NCI-H2196 treated with DMSO at 0.1 percent for 48 hours (cell line): Measurements from ENCODE around the gene BEND7.
"Not testable (repeated sequence)": the region's sequence is repeated elsewhere in the genome, so short reads cannot be mapped to it uniquely, and the experiment has no call there.

Experiments used
- DNase-seq: peaks from one replicate; lab custom pipeline; 2025; ENCODE audit not compliant: unreplicated experiment; lab: John Stamatoyannopoulos, UW

Gene BEND7

DNA sequence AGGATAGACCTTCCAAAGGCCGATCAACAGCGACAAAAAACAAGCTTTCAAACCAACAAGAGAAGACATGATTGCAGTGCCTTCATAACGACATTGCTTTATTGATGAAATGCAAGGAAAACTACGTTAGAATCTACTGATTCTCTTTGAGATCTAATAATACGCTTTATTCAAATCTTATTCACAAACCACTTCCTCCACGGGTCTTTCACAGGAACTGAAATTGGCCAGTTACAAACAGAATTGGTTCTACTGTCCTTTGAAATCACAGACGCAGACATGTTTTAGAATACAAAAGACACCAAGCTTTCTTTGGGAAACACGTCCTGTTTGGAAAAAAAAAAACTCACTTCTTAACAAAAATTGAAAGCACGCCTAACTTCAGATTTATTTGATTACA, 106.0 kb downstream of the BEND7 start:
- no peak for DNase-seq

DNA sequence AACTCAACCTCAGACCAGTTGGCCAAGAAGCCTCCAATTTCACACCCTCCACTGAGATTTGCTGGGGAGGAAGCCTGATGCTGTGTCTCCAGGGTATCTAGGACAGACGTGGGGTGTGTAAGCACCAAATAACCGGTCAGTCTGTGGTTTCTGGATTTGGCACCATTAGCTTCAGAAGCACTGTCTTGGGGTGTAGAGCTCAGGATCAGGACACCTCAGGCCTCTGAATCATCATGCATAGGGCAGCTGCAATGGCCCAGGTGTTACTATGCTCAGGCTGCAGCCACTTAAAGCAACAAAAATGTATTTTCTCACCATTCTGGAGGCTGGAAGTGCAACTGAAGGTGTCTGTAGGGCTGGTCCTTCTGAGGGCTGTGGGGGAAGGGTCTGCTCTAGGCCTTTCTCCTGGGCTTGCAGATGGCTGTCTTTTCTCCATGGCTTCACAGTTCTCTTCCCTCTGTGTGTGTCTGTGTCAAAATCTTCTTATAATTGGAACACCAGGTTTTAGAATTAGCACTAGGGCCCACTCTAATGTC, 107.4 kb downstream of the BEND7 start:
- no peak for DNase-seq

DNA sequence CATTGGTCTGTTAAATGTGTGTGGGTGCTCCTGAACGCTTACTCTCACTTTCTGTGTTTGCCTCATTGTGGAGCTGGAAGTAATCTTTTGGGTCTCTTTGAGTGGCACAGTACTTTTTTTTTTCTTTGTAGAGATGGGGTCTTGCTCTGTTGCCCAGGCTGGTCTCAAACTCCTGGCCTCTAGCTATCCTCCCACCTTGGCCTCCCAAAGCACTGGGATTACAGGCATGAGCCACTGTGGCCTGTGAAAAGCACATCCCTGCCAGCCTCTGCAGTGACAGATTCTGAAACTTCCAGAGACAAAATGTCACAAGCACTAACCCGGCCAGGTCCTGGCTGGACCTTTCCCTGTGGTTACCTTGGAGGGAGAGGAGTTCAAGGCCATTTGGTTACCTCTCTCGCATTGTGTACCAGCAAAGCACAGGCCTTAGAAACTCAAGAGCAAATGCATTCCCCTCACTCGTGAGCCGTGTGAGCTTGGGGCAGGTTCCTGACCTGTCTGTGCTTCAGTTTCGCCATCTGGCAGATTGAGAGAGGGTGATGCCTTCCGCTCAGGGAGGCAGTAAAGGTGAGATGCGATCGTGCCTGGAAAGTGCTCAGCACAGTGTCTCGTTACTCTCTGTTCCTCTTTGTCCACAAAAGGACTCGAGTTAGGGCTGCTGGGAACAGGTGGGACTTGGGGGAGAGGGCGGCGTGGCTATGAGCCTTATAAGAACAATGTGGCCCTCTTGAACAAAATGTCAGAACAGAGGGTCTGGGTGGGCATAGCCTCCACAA, 108.1 kb downstream of the BEND7 start:
- no peak for DNase-seq

DNA sequence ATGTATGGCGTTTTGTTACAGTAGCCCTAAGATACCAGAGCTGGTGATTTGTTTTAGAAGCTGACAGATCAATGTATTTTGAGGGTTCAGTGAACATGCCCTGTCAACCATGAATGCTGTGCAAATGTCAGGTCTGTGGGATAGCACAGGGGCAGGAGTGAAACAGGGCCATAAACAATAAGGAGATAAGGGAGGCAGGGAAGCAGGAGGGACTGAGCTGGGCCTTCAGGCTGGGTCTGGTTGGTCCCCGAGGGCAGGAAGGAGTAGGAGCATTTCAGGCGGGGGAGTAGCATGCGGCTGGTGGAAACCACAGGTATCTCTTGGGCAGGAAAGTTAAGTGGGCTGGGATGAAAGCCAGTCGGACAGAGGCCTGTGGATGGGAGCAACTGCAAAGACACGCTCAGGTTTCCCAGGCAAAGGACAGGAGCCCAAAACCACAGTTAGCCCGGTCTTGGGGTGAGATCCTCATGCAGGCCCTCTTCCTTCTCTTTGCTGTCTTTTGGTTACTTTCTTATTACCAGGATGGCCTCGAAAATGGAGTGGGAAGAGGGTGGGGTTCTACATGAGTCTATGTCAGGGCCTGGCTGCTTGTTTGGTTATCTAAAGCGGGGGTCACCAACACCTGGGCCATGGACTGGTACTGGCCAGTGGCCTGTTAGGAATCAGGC, 111.2 kb downstream of the BEND7 start:
- no peak for DNase-seq

DNA sequence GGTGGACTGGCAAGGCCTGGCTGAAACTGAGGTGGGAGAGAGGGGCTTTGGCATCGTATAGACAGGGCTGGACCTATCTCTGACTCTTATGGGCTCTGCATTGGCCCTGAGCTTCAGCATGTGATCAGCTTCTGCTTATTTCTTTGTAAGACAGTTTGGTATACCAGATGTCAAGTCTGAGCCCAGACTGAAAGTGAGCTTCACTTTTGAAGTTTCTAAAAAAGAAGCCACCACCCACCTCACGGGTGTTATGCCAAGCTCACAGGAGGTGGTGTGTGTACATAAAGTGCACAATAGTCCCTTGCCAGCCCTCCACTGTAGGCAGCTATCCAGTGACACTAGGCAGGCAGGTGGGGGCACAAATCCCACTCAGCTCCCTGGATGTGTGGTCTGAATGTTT, 112.1 kb downstream of the BEND7 start:
- DNase-seq = no peak

DNA sequence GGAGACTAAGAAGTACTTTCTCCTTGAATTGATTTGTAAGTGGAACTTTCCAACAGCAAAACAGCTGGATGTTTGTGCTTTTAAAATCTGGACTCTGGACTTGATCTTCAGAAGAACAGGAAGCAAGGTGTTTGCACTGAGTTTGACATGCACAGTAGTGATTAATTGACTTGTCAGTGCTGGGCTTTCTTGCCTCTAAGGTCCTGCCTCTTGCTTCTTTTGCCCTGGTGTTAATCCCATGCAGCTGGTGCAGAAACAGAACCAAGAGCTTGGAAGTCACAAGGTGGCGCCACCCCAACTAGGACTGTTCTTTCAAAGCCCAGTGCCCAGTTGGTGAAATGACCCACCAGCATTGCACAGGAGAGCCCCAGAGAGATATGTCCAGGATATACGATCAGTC, 114.0 kb downstream of the BEND7 start:
- DNase-seq = no peak

DNA sequence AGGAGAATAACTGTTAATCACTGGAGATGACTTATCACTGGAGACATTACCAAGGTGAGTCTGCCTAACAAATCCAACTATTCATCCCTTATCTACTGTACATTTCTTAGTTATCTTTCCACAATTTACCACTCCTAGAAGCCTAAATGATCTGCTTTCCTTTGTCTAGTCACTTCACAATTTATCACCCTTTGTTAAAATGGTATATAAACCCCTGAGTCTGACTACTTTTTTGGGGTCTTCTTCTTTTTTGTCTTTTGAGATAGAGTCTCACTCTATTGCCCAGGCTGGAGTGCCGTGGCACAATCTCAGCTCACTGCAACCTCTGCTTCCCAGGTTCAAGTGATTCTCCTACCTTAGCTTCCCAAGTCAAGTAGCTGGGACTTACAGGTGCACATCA, 114.7 kb downstream of the BEND7 start:
- no peak for DNase-seq

DNA sequence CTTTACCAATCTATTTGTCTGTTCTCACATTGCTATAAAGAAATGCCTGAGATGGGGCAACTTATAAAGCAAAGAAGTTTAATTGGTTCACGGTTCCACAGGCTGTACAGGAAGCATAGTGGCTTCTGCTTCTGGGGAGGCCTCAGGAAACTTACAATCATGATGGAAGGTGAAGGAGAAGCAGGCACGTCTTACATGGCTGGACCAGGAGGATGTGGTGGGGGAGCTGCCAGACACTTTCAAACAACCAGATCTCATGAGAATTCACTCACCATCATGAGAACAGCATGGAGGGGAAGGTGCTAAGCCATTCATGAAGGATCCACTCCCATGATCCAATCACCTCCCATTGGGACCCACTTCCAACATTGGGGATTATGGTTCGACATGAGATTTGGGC, 115.9 kb downstream of the BEND7 start:
- DNase-seq = no peak

DNA sequence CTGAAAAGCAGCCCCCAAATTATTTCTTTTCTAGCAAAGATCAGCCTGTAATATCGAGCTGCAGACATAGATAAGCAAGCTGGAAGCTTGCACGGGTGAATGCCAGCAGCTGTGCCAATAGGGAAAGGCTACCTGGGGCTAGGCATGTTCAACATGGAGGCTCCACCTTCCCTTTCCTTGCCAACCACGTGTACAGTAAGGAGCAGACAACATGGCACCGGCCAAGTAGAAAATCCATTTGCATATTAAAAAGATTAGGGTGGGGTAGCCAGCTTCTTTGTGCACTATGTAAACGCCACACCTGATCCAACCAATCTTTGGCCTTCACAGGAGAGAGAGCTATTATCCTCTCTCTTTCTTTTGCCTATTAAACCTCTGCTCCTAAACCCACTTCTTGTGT, 124.0 kb downstream of the BEND7 start:
- DNase-seq = no peak

DNA sequence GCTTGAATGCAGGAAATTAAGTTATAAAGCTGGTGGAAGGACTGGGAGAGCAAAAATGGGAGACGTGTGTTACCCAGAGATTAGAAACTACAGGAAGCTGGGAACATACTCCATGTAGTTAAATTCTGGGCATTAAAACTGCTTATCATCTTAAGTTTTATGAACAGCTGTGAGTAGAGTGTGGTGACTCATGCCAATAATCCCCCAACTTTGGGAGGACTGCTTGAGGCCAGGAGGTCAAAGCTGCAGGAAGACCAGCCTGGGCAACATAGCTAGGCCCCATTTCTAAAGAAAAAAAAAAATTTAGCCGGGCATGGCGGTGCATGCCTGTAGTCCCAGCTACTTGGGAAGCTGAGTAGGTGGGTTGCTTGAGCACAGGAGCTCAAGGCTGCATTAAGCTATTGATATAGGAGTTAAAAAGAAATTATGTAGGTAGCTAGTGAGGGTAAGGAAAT, 124.5 kb downstream of the BEND7 start:
- no peak for DNase-seq

DNA sequence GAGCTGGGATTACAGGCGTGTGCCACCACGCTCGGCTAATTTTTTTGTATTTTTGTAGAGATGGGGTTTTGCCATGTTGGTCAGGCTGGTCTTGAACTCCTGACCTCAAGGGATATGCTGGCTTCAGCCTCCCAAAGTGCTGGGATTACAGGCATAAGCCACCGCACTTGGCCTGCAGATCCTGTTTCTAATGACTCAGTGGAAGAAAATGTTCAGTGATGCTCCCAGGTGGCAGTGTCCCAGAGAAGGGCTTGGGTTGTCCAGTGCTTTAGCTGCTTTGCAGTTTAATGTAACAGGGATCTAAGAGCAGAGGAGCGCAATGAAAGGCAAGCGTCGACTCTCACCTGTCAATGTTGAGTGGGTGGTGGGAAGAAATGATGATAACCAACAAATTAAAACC, 125.4 kb downstream of the BEND7 start:
- not testable (repeated sequence) for DNase-seq

DNA sequence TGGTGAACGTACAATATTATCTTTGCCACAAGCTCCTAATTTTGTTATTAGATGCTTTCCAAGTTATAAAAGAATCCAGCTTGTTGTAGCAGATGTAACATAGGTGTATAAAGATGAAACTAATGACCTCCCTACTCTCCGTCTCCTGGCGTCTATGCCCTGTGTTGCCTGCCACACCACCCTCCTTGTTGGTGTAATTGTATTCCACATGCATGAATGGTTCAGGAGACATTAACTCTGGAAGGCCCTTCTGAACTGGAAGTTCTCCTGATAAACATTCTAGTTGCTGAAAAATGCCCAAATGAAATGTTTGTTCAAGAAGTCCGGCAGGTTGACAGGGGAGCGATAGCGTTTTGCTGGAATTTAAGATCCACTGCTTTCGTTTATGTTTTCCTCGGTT, 126.8 kb downstream of the BEND7 start:
- no peak for DNase-seq

DNA sequence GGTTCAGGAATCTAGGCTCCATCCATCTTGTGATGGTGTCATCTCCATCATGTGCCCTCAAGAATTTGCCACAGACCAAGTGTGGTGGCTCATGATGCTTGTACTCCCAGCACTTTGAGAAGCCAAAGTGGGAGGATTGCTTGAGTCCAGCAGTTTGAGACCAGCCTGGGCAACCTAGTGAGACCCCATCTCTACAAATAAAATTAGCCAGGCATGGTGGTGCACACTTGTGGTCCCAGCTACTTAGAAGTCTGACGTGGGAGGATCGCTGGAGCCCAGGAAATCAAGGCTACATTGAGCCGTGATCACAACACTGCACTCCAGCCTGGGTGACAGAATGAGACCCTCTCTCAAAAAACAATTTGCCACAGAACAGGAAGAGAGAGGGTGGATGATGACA, 127.7 kb downstream of the BEND7 start:
- DNase-seq = no peak

DNA sequence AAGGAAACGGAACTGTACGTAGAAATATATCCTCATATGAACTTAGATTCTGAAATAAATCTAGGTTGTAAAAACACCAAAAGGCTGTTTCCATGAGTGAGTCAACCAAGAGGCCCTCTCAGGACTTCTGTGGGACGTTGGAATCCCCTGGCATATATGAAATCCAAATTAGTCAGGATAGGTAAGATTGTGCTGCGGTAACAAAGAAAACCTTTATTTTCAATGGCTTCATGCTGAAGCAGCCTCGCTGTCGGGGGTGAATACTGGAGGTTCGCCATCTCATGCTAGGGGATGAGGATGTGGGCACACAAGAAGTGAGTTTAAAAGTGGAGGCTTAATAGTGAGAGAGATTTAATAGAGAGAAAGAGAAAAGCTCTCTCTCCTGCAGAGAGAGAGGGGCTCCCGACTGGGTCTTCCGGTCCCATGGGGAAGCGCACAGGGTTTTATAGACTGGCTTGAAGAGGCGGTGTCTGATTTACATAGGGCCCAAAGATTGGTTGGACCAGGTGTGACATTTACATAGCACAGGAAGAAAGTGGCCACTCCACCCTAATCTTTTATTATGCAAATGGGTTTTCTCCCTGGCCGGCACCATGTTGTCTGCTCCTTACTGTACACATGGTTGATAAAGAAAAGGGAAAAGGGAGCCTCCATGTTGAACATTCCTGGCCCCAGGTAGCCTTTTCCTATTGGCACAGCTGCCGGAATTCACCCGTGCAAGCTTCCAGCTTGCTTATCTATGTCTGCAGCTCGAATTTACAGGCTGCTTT, 128.4 kb downstream of the BEND7 start:
- DNase-seq = no peak

DNA sequence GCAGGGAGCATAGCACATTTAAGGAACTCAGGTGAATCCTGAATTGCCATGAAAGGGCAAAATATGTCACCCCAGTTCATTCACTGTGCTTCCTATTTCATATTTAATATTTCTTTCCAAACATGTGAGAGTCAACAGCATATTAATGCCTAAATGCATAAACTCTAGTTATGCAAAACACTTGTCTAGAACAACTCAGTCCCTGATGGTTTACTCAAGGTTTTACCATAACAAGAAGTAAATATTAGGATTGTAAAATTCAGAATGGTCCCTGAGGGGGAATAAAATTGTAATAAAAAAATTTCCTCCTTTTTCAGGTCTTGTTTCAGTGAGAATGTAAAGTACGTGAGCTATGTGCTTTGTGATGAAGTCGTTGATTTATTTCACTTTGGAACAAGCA, 129.1 kb downstream of the BEND7 start:
- DNase-seq = no peak

DNA sequence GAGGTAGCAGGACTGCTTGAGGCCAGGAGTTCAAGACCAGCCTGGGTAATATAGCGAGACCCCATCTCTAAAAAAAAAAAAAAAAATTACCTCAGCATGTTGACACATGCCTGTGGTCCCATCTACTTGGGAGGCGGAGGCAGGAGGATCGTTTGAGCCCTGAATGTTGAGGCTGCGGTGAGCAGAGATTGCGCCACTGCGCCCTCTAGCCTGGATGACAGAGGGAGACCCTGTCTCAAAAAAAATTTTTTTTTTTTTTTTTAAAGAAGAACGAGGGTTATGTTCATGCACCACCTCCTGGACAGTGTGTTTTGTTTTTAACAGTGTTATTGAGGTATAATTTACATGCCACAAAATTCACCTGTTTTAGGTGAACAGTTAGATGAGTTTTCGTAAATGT, 129.6 kb downstream of the BEND7 start:
- no peak for DNase-seq

DNA sequence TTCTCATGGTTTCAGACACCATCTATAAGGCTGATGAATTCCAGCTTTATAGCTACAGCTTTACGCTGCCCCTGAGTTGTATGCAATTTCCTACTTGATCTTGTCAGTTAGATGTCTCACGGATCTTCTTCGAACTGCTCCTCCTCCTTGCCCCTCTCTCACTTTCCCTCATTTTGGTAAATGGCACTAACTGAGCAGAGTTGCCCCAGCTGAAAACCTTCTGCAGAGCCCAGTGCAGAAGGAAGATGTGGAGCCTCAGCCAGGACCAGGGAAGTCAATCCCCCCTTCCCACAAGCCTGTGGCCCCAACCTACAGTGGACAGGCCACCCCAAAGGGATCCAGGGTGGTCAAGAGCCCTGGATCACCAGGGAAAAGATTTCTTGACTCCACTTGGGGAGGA, 131.8 kb downstream of the BEND7 start:
- DNase-seq = no peak

DNA sequence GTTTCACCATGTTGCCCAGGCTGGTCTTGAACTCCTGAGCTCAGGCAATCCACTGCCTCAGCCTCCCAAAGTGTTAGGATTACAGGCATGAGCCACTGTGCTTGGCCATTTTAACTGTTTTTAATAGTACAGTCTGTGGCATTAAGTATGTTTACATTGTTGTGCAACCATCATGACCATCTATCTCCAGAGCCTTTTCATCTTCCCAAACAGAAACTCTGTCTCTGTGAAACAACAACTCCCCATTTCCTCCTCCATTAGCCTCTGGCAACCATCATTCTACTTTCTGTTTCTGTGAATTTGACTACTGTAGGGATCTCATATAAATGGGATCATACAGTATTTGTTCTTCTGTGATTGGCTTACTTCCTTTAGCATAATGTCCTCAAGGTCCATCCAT, 132.4 kb downstream of the BEND7 start:
- no peak for DNase-seq

DNA sequence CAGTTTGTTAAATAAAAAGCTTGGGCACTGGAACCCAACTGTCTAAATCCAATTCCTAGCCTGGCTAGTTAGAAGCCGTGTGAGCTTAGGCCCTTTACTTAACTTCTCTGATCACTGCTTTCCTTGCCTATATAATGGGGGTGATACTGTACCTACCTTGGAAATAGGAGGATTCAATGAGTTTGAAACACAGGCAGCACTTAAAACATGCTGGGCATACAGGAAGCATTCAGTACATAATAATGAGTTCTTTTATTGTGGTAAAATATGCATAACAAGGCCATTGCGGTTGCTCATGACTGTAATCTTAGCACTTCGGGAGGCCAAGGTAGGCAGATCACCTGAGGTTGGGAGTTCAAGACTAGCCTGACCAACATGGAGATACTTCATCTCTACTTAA, 133.3 kb downstream of the BEND7 start:
- DNase-seq = no peak

DNA sequence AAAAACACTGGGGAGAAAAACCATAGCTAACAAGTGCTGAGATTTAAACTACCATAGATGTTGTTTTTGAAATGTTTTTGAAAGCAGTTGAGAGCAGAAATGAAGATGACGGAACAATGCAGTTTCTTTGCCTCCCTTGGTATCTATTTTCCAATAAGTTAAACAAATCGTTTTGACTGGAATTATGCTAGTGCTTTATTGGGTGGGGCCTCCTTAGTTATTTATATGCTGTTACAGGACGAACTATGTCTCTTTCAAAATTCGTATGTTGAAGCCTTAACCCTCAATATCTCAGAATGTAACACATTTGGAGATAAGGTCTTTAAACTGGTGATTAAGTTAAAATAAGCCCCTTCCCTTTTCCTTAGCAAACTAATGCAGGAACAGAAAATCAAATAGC, 135.2 kb downstream of the BEND7 start:
- DNase-seq = no peak

DNA sequence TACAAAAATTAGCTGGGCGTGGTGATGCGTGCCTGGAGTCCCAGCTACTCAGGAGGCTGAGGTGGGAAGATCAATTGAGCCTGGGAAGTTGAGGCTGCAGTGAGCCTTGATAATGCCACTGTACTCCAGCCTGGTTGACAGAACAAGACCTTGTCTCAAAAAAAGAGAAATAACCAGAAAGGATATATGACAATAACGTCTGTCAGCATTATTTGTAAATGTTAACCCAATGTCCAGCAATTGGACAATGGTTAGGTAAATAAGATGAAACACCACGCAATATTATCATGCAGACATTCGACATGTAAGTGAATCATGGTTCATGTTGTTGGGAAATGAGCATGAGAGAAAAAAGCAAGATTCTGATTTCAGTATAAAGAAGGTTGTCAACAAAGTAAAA, 136.1 kb downstream of the BEND7 start:
- DNase-seq = no peak
